GM21367 (cell line): ENCODE measurements around the gene ANKRD30A.
"Not testable (repeated sequence)": the region's sequence is repeated elsewhere in the genome, so short reads cannot be mapped to it uniquely, and the experiment has no call there.

Experiments used
- ATAC-seq: cut with Tn5 transposase; IDR thresholded peaks from one replicate; pipeline ENCODE4 v1.9.1; 2021; ENCODE audit not compliant: unreplicated experiment

The ANKRD30A gene

DNA sequence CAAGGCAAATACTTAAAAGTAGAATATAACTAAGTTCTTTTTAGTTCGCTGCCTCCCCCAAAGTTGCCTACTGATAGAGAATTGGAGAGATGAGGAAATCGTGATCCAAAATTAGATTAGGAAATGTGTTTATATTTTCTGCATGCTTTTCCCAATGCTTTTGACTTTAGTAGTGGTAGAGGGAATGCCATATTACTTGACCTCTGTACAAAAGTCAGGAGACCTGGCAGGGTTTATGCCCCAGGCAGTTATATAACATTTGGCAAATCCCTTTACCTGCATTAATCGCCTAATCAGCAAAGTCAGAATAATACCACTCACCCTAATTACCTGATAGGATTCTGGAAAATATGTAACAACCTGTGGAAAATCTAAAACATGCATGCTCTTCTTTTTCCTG is 142.9 kb downstream of the ANKRD30A start:
- no peak for ATAC-seq

- no peak for ATAC-seq
Observed at GRCh38 chr10:37269554-37270256, 144.3 kb downstream of the ANKRD30A start.

DNA sequence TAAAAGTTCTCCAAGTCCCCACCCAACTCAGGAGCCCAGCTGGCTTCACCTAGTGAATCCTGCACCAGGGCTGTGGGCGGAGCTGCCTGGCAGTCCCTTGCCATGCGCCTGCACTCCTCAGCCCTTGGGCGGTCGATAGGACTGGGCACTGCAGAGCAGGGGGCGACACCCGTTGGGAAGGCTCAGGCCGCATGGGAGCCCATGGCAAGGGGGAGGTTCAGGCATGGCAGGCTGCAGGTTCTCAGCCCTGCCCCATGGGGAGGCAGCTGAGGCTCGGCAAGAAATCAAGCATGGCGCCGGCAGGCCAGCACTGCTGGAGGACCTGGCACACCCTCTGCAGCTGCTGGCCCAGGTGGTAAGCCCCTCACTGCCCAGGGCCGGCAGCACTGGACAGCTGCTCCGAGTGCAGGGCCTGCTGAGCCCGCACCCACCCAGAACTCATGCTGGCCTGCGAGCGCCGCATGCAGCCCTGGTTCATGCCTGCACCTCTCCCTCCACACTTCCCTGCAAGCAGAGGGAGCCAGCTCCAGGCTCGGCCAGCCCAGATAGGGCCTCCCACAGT is 149.9 kb downstream of the ANKRD30A start:
- ATAC-seq, result no peak

GRCh38 chr10:37285063-37285462 is 159.7 kb downstream of the ANKRD30A start:
- no peak for ATAC-seq

DNA sequence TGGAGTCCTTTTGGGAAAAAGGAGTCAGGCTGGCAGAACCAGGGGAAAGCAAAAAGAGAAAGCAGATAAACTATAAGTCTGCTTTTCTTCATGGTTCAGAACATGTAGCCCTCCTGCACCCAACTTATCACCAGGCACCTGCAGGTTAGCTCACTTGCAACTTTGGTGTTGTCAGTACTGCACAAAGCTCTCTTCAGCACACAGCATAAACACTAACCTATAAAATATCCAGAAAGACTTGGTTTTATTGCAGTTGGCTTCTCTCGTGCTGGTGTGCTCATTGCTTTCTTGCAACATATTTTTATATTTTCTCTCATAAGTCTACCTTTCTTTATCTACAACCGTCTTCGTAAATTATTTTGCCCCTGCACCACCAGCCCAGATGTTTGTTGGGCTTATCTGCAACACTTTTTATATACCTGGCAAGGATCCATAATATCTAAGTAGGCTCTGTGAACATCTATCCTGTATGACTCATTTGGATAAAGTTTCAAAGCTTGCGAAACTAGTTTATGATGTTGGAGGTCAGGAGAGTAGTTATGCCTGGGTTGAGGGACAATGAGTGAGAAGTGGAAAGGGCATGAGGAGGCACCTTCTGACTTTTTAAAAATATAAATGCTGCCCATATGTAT is 164.6 kb downstream of the ANKRD30A start:
- no peak for ATAC-seq

DNA sequence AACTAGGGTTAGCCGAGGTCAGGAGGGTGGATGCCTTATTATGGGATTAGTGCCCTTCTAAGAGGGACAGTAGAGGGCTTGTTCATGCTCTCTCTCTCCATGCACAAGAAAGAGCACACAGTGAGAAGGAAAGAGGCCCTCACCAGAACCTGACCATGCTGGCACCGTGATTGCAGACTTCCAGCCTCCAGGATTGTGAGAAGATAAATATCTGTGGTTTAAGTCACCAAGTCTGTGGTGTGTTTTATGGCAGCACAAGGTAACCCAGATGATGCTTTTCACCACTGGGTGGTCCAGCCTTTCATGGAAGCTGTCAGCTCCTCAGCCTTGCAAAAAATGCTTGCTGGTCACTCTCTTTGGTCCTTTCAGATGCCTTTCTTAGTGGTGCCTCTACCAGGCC is 175.9 kb downstream of the ANKRD30A start:
- no peak for ATAC-seq

GRCh38 chr10:37304036-37304435 is 178.6 kb downstream of the ANKRD30A start:
- ATAC-seq, result no peak

DNA sequence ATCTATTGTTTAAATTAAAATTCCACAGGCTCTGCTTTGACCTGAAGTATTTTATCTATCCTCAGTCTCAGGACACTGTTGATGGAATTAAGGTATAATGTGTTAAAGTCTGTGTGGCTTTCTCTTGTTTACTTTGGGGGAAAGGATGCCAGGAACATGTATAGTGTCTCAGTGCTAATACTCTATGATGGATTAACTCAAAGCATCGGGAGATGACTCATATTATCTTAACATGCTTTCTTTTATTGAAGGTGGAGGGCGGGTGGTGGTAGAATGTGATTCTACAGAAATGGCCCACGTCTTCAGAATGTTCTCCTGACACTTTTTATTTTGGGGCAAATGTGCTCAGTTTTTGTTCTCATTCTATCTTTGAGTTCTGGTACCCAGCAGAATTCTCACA is 189.0 kb downstream of the ANKRD30A start:
- ATAC-seq, result no peak

GRCh38 chr10:37314862-37315261 is 189.5 kb downstream of the ANKRD30A start:
- ATAC-seq, result no peak

GRCh38 chr10:37344413-37344812 is 219.0 kb downstream of the ANKRD30A start:
- ATAC-seq, result no peak

GRCh38 chr10:37379991-37380390 is 254.6 kb downstream of the ANKRD30A start:
- ATAC-seq, result no peak

- ATAC-seq, result no peak
Observed at GRCh38 chr10:37381271-37381670, 255.9 kb downstream of the ANKRD30A start.

- ATAC-seq, result no peak
Observed at GRCh38 chr10:37384923-37385322, 259.5 kb downstream of the ANKRD30A start.

GRCh38 chr10:37390926-37391325 is 265.5 kb downstream of the ANKRD30A start:
- ATAC-seq, result no peak

- not testable (repeated sequence) for ATAC-seq
Observed at GRCh38 chr10:37400774-37401173, 275.4 kb downstream of the ANKRD30A start.

DNA sequence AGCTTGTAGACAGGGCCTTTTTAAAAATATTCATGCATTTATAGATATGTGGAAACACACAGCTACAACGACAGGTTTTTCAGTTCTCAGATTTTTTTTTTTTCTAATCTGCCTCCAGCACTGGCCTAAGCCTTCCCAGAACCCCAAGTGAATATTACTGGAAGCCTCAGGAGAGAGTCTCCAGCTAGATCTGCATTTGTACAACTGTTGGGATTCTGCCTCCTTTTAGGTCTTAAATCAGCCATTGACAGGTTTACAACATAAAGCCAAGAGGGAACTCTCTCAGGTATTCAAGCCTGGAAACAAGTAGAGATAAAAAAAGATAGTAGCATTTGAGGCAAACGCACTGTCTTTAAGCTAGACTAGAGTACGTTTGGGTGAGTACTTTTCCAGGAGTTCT is 275.8 kb downstream of the ANKRD30A start:
- ATAC-seq, result no peak

GRCh38 chr10:37403776-37404175 is 278.4 kb downstream of the ANKRD30A start:
- no peak for ATAC-seq
